Ishikawa (cell line): ENCODE measurements around the gene PAM.

Source experiments
- EGR1 ChIP-seq: IDR thresholded peaks from 2 replicates; pipeline ENCODE4 v1.6.1; 2012
- EP300 ChIP-seq: IDR thresholded peaks from 2 replicates; pipeline ENCODE4 v1.6.1; 2012; ENCODE audit warnings: borderline replicate concordance
- REST ChIP-seq: IDR thresholded peaks from 2 replicates; pipeline ENCODE4 v1.6.1; 2012; ENCODE audit warnings: low read depth, mild to moderate bottlenecking

- TF ChIP-seq EP300 (no peak), EGR1 (no peak), REST (no peak)
Measured at GRCh38 chr5:102975457-102976182, 220.5 kb downstream of the PAM start.
